ACC112 (cell line): ENCODE measurements around the gene ALAS1.

Experiments used
- H2AFZ ChIP-seq: fragments of 200-600 bp; sonication (generic); one replicate; pipeline ENCODE4 v1.6.0; 2017; ENCODE audit warnings: antibody characterized with exemption, low read length; ENCODE audit not compliant: unreplicated experiment
- H3K27ac ChIP-seq: fragments of 200-600 bp; sonication (generic); 2 replicates; pipeline ENCODE4 v1.5.1; 2014; ENCODE audit warnings: low read depth, mild to moderate bottlenecking, antibody characterized with exemption, low read length, moderate library complexity
- H3K27me3 ChIP-seq: fragments of 200-600 bp; sonication (generic); 2 replicates; pipeline ENCODE4 v1.6.1; 2014; ENCODE audit warnings: mild to moderate bottlenecking, antibody characterized with exemption, low read length, moderate library complexity, mixed read lengths; ENCODE audit not compliant: insufficient read depth
- H3K36me3 ChIP-seq: fragments of 200-600 bp; sonication (generic); 2 replicates; pipeline ENCODE4 v1.6.1; 2016; ENCODE audit warnings: mild to moderate bottlenecking, antibody characterized with exemption, low read length, moderate library complexity, mixed read lengths; ENCODE audit not compliant: insufficient read depth
- H3K4me1 ChIP-seq: fragments of 200-600 bp; sonication (generic); one replicate; pipeline ENCODE4 v1.6.1; 2016; ENCODE audit warnings: low read length, mixed read lengths; ENCODE audit not compliant: insufficient read depth, unreplicated experiment, control insufficient read depth
- H3K4me3 ChIP-seq: fragments of 200-600 bp; sonication (generic); 2 replicates; pipeline ENCODE4 v1.5.1; 2014; ENCODE audit warnings: mild to moderate bottlenecking, low read depth, low read length
- H3K79me2 ChIP-seq: fragments of 200-600 bp; sonication (generic); one replicate; pipeline ENCODE4 v1.6.0; 2016; ENCODE audit warnings: low read length; ENCODE audit not compliant: control insufficient read depth, unreplicated experiment, insufficient read depth

Gene ALAS1

GRCh38 chr3:52222319-52223221 lies 24.6 kb downstream of the ALAS1 start:
- Histone ChIP-seq H3K4me3 (no peak overlapping the region), H3K27ac (no peak overlapping the region), H3K79me2 (no peaks in the 10 kb centered on the region), H3K4me1 (peaks cover under 1% of the 10 kb centered on the region), H3K27me3 (no peaks in the 10 kb centered on the region), H3K36me3 (no peaks in the 10 kb centered on the region), H2AFZ (no peak overlapping the region)

GRCh38 chr3:52223449-52224408 lies 25.8 kb downstream of the ALAS1 start:
- no peaks in the 10 kb centered on the region for H3K4me1 ChIP-seq
- H2AFZ ChIP-seq, result no peak overlapping the region
- H3K27me3 ChIP-seq, result no peaks in the 10 kb centered on the region
- no peak overlapping the region for H3K4me3 ChIP-seq
- H3K27ac ChIP-seq, result no peak overlapping the region
- no peaks in the 10 kb centered on the region for H3K36me3 ChIP-seq
- H3K79me2 ChIP-seq, result no peaks in the 10 kb centered on the region

- H2AFZ ChIP-seq, result no peak within 1 kb of the TSS
- H3K27me3 ChIP-seq, result no peaks in the 10 kb centered on the region
- H3K79me2 ChIP-seq, result no peaks in the 10 kb centered on the region
- no peaks in the 10 kb centered on the region for H3K4me1 ChIP-seq
- H3K4me3 ChIP-seq, result no peak within 1 kb of the TSS
- 0 out of 2 replicates have a peak, but pooled peaks cover 3% of the 10 kb centered on the region for H3K36me3 ChIP-seq
- H3K27ac ChIP-seq, result no peak within 1 kb of the TSS
These were observed 27.7 kb downstream of the ALAS1 start, which contains the start of gene TLR9 for GRCh38 chr3:52225452-52226228. Gene TLR9, minus strand, starts transcription at chr3:52225645. Its CDS starts 116 bp downstream, at chr3:52225529.

- Histone ChIP-seq H3K4me1 (no peaks in the 10 kb centered on the region), H3K36me3 (0 out of 2 replicates have a peak, but pooled peaks cover 3% of the 10 kb centered on the region), H3K27ac (no peak overlapping the region), H3K27me3 (no peaks in the 10 kb centered on the region), H3K79me2 (no peaks in the 10 kb centered on the region), H3K4me3 (no peak overlapping the region), H2AFZ (no peak overlapping the region)
These were observed 28.4 kb downstream of the ALAS1 start for GRCh38 chr3:52226229-52226817.

- Histone ChIP-seq H3K79me2 (no peaks in the 10 kb centered on the region), H2AFZ (no peak overlapping the region), H3K27ac (no peak overlapping the region), H3K4me1 (no peaks in the 10 kb centered on the region), H3K27me3 (no peaks in the 10 kb centered on the region), H3K4me3 (no peak overlapping the region), H3K36me3 (0 out of 2 replicates have a peak, but pooled peaks cover 3% of the 10 kb centered on the region)
These were observed 29.2 kb downstream of the ALAS1 start for GRCh38 chr3:52227117-52227516.

- Histone ChIP-seq H3K4me1 (no peaks in the 10 kb centered on the region), H3K4me3 (no peak overlapping the region), H3K36me3 (0 out of 2 replicates have a peak, but pooled peaks cover 3% of the 10 kb centered on the region), H3K27me3 (no peaks in the 10 kb centered on the region), H3K27ac (no peak overlapping the region), H3K79me2 (no peaks in the 10 kb centered on the region), H2AFZ (no peak overlapping the region)
These were observed 29.8 kb downstream of the ALAS1 start for GRCh38 chr3:52227766-52228165.

GRCh38 chr3:52228266-52228665 lies 30.3 kb downstream of the ALAS1 start:
- H3K27ac ChIP-seq, result no peak overlapping the region
- no peaks in the 10 kb centered on the region for H3K27me3 ChIP-seq
- no peaks in the 10 kb centered on the region for H3K4me1 ChIP-seq
- no peak overlapping the region for H3K4me3 ChIP-seq
- H3K36me3 ChIP-seq, result 0 out of 2 replicates have a peak, but pooled peaks cover 3% of the 10 kb centered on the region
- no peak overlapping the region for H2AFZ ChIP-seq
- peaks cover 3% of the 10 kb centered on the region for H3K79me2 ChIP-seq

GRCh38 chr3:52228751-52229291 lies 30.9 kb downstream of the ALAS1 start:
- Histone ChIP-seq H3K4me3 (no peak overlapping the region), H3K36me3 (0 out of 2 replicates have a peak, but pooled peaks cover 3% of the 10 kb centered on the region), H3K79me2 (peaks cover 4% of the 10 kb centered on the region), H3K27me3 (no peaks in the 10 kb centered on the region), H3K27ac (no peak overlapping the region), H3K4me1 (no peaks in the 10 kb centered on the region), H2AFZ (no peak overlapping the region)

GRCh38 chr3:52229656-52230055 lies 31.7 kb downstream of the ALAS1 start:
- Histone ChIP-seq H3K27me3 (no peaks in the 10 kb centered on the region), H3K79me2 (peaks cover 8% of the 10 kb centered on the region), H3K27ac (no peak overlapping the region), H3K4me3 (no peak overlapping the region), H3K4me1 (no peaks in the 10 kb centered on the region), H2AFZ (no peak overlapping the region), H3K36me3 (0 out of 2 replicates have a peak, but pooled peaks cover 3% of the 10 kb centered on the region)
